Measurements from ENCODE around the gene NRIP2. TPM values are rescaled to one million over a fixed set of nuclear protein-coding genes. Genes with fewer than 3 reads are reported as not detected.

Gene NRIP2
- total RNA-seq, 1 donor from 2014 or later, result not detected

DNA sequence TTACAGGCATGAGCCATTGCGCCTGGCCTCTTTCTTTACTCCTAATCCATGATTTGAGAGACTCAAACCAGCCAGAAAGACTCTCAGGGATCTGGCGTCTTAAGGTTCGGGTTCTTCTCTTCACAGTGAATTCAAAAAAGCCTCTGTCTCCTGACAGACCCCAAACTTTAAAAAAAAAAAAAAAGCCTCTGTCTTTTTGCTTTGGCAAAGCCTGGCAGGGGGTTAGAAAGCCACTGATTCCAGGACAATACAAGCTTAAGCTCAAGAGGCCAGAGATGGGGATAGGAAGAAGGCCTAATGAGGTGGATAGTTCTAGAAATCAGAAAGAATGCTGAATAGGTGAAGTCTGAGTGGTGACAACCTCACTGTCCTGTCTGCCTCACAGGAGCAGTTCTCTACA, 8.8 kb downstream of the NRIP2 start:
- H3K9me3 Mint-ChIP-seq, result no peaks in the 10 kb centered on the region
- DNase-seq (ENCODE audit: low read depth, low spot score), result no peak
- no peaks in the 10 kb centered on the region for H3K27me3 Mint-ChIP-seq (ENCODE audit: low read depth)
- peaks cover 19% of the 10 kb centered on the region for H3K4me1 Mint-ChIP-seq
- TF ChIP-seq, protein P1, sequence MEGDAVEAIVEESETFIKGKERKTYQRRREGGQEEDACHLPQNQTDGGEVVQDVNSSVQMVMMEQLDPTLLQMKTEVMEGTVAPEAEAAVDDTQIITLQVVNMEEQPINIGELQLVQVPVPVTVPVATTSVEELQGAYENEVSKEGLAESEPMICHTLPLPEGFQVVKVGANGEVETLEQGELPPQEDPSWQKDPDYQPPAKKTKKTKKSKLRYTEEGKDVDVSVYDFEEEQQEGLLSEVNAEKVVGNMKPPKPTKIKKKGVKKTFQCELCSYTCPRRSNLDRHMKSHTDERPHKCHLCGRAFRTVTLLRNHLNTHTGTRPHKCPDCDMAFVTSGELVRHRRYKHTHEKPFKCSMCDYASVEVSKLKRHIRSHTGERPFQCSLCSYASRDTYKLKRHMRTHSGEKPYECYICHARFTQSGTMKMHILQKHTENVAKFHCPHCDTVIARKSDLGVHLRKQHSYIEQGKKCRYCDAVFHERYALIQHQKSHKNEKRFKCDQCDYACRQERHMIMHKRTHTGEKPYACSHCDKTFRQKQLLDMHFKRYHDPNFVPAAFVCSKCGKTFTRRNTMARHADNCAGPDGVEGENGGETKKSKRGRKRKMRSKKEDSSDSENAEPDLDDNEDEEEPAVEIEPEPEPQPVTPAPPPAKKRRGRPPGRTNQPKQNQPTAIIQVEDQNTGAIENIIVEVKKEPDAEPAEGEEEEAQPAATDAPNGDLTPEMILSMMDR (conservative IDR thresholded peaks at IDR 0.05), result no peak
- peaks cover 17% of the 10 kb centered on the region for H3K36me3 Mint-ChIP-seq (ENCODE audit: low read depth)
- H3K4me3 Mint-ChIP-seq, result no peak overlapping the region
- H3K27ac Mint-ChIP-seq (ENCODE audit: unreplicated experiment), result no peak overlapping the region

DNA sequence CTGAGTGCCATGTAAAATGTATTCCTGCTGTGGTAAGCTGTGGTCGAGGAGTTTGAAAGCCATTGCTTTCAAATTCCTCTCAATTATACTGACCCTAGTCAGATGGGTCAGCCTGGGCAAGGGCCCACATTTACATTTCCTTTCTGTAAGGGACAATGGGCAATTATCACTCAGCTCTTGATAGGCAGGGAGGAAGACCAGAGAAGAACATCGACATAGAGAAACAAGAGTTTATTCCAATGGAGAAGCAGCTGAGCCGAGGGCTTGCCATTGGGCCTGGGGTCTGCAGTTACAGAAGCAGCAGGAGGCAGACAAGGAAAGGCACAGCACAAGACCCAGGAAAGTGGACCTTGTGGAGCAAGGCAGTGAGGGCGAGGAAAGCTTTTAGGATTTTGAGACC, 9.7 kb downstream of the NRIP2 start:
- Mint-ChIP-seq H3K36me3 (ENCODE audit: low read depth) (peaks cover 14% of the 10 kb centered on the region), H3K4me1 (peaks cover 19% of the 10 kb centered on the region), H3K27me3 (ENCODE audit: low read depth) (no peaks in the 10 kb centered on the region), H3K4me3 (peak overlapping the region; percentile 1), H3K27ac (ENCODE audit: unreplicated experiment) (peak overlapping the region; percentile 78), H3K9me3 (no peaks in the 10 kb centered on the region)
- TF ChIP-seq, protein P1 (conservative IDR thresholded peaks at IDR 0.05), result no peak
- no peak for DNase-seq (ENCODE audit: low read depth, low spot score)

DNA sequence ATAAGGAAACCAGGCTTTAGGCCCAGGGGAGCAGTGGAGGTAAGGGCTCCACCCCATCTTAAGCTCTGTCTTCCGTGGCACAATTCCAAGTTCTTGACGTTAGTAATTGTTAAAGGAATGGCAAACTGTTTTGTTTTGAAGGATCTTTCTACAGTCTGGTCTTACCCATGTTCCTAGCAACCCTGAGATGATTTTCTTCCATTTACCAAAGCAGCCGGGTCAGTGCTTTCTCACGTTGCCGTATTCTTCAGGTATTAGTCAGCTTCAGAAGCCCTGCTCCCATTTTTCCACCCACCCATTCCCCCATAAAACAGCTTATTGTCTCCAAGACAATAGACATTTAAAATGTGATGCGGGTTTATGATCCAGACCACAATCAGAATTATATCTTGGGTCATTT, 10.3 kb downstream of the NRIP2 start:
- H3K9me3 Mint-ChIP-seq, result no peaks in the 10 kb centered on the region
- H3K36me3 Mint-ChIP-seq (ENCODE audit: low read depth), result peaks cover 13% of the 10 kb centered on the region
- H3K4me1 Mint-ChIP-seq, result peaks cover 19% of the 10 kb centered on the region
- H3K27ac Mint-ChIP-seq (ENCODE audit: unreplicated experiment), result no peak overlapping the region
- no peaks in the 10 kb centered on the region for H3K27me3 Mint-ChIP-seq (ENCODE audit: low read depth)
- DNase-seq (ENCODE audit: low read depth, low spot score), result no peak
- TF ChIP-seq, protein P1 (conservative IDR thresholded peaks at IDR 0.05), result no peak
- no peak overlapping the region for H3K4me3 Mint-ChIP-seq

DNA sequence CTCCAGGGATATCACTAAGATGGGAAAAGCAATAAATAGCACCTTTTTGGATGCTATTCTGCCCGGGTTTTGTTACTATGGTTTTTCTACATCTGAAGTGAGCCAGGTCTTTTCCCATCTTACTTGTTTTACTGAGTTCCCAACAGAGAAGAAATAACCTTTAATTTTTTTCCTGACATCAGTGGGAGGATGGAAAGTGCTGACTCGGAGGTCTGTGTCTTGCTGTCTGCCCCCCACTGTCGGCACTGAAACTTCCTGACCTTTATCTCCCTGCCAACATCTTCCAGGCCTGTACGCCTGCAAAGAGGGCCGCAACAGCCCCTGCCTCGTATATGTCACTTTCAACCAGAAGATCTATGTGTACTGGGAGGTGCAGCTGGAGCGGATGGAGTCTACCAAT, 11.4 kb downstream of the NRIP2 start:
- H3K4me1 Mint-ChIP-seq, result peaks cover 19% of the 10 kb centered on the region
- H3K27ac Mint-ChIP-seq (ENCODE audit: unreplicated experiment), result no peak overlapping the region
- peaks cover 11% of the 10 kb centered on the region for H3K36me3 Mint-ChIP-seq (ENCODE audit: low read depth)

DNA sequence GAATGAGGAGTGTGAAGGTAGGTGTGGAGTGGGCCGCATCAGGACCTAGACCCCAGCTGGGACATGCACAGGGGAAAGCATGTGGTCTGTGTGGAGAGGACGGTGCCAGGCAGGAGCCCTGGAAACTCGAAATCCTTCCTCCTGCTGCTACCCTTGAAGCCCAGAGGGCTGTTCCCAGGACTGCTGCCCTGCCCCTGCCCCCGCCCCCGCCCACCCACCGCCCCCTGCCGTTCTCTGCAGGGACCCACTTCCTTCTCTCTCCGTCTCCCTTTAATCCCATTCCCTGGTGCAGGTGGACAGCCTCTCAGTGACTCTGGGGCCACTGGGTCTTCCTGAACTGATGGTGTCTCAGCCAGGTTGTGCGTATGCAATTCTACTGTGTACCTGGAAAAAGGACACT, 14.4 kb downstream of the NRIP2 start:
- Mint-ChIP-seq H3K36me3 (ENCODE audit: low read depth) (peaks cover 12% of the 10 kb centered on the region), H3K27ac (ENCODE audit: unreplicated experiment) (no peak overlapping the region), H3K9me3 (no peaks in the 10 kb centered on the region), H3K27me3 (ENCODE audit: low read depth) (no peaks in the 10 kb centered on the region), H3K4me1 (peaks cover 12% of the 10 kb centered on the region), H3K4me3 (no peak overlapping the region)
- TF ChIP-seq, protein P1 (conservative IDR thresholded peaks at IDR 0.05), result no peak
- DNase-seq (ENCODE audit: low read depth, low spot score), result no peak

More for the DNA sequence above, 11.4 kb downstream of the NRIP2 start:
- Mint-ChIP-seq H3K4me3 (no peak overlapping the region), H3K9me3 (no peaks in the 10 kb centered on the region), H3K27me3 (ENCODE audit: low read depth) (no peaks in the 10 kb centered on the region)
- DNase-seq (ENCODE audit: low read depth, low spot score), result no peak
- TF ChIP-seq, protein P1 (conservative IDR thresholded peaks at IDR 0.05), result no peak

DNA sequence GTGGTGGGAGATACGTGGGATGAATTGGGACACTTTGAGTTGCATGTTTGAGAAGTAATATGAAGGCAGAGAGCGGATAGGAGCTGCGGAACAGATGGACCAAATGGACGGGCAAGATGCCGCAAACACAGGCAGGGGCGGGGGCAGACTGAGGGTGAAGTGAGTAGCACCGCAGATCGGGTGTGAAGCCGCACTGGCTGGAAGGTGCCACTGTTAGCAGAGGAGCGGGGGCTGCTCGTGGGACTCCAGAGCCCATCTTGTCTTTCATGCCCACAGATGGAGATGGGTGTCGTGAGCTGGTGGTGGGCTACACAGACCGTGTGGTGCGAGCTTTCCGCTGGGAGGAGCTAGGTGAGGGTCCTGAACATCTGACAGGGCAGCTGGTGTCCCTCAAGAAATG, 15.0 kb downstream of the NRIP2 start:
- no peak for DNase-seq (ENCODE audit: low read depth, low spot score)
- Mint-ChIP-seq H3K27ac (ENCODE audit: unreplicated experiment) (peak overlapping the region; percentile 76), H3K4me1 (peaks cover 6% of the 10 kb centered on the region), H3K36me3 (ENCODE audit: low read depth) (peaks cover 12% of the 10 kb centered on the region), H3K27me3 (ENCODE audit: low read depth) (no peaks in the 10 kb centered on the region), H3K4me3 (peak overlapping the region; percentile 21), H3K9me3 (no peaks in the 10 kb centered on the region)
- TF ChIP-seq, protein P1 (conservative IDR thresholded peaks at IDR 0.05), result no peak

All from neural crest cell (in vitro differentiated cells).